Measurements from ENCODE around the gene GABRA1.

- no peak for TF ChIP-seq CTCF (IDR thresholded peaks at IDR 0.05; ENCODE audit: low read length)
- TF ChIP-seq EZH2 (IDR thresholded peaks at IDR 0.05; ENCODE audit: borderline replicate concordance, low read length) = no peak
Observed at GRCh38 chr5:161847941-161848391, at the start of gene GABRA1.

All from OCI-LY1 (cell line).